ENCODE data around the gene PLAAT2. TPM values are rescaled to one million over a fixed set of nuclear protein-coding genes. Genes with fewer than 3 reads are reported as not detected.

The PLAAT2 gene
- total RNA-seq, 1 donor from 2014 or later, result not detected

DNA sequence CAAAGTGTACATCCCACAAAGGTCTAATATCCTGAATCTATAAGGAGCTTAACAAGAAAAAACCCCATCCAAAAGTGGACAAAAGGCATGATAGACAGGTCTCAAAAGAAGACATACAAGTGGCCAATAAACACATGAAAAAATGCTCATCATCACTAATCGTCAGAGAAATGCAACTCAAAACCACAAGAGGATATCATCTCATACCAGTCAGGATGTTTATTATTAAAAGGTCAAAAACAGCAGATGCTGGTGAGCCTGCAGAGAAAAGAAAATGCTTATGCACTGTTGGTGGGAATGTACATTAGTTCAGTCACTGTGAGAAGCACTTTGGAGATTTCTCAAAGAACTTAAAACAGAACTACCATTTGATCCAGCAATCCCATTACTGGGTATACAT lies 44.6 kb downstream of the PLAAT2 start:
- DNase-seq (ENCODE audit: low read depth), result no peak

DNA sequence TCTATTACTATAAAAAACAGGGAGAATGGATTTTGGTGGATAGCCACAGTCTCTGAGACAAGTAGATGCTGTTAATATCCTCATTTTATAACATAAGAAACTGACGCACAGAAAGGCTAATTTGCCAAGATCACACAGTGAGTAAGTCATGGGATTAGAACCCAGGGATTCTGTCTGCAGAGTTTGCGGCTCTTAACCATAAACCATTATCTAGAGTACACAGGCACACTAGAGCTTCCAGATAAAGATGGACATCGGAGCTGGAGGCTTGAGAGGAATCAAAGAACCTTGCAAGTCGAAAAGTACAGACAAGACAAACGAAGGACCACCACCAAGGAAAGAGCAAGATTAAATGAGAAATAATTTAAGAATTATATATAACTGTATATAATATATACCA lies 46.0 kb downstream of the PLAAT2 start:
- DNase-seq (ENCODE audit: low read depth), result no peak

DNA sequence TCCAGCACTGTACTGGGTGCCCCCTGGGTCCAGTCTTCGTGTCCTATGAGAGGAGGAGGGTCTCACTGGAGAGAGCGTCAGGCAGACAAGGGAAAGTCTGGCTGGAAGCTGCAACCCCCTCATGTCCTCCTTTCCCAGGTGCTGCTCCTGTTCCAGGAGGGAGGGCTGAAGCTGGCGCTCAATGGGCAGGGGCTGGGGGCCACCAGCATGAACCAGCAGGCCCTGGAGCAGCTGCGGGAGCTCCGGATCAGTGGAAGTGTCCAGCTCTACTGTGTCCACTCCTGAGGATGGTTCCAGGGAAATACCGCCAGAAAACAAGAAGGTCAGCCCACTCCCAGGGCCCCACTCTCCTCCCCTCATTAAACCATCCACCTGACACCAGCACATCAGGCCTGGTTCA lies 47.1 kb downstream of the PLAAT2 start:
- DNase-seq (ENCODE audit: low read depth), result no peak

DNA sequence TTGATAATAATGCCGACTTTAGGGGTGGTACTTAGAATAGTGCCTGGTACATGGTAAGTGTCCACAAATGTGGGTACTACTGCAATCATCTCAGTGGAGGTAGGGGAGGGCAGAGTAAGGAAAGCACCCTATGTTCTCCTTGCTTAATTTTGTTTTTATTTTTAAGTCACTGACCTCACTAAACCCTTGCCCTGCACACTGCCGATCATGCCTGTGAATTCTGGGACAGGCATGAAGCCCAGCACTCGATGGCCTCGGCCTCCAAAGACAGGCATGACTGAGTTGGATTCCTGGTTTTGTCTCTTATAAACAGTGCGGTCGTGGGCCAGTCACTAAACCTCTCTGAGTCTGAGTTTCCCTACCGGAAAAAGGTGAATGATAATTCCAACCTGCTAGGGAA lies 50.4 kb downstream of the PLAAT2 start:
- no peak for DNase-seq (ENCODE audit: low read depth)

DNA sequence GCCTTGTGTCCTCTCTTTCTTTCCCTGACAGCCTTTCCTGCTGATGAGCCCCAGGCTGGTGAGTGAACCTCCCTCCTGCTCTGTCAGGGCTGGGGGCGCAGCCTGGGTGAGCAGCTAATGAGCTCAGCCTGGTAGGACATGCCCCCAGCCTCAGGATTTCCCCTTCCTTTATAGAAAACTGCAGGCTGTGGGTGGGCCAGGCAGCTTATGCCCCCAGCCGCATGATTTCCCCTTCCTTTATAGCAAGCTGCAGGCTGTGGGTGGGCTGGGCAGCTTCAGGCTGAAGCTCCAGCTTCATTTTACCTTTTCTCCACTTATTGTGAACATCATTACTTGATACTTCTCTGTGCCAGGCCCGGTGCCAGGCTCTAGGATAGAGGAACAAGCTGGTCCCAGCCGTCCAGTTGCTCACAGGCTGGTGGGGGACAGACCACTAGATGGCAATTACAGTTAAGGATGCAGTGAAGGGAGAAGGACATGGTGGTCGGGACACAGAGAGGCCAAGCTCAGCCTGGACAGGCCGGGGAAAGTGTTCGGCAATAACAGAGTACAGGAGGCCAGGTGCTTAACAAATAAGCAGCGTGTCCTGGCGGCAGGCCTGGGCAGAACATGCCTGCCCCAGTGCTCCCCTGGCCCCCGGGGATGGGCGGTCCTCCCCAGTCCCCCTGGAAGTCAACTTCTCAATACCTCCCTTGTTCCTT lies 52.0 kb downstream of the PLAAT2 start:
- DNase-seq (ENCODE audit: low read depth), result no peak

DNA sequence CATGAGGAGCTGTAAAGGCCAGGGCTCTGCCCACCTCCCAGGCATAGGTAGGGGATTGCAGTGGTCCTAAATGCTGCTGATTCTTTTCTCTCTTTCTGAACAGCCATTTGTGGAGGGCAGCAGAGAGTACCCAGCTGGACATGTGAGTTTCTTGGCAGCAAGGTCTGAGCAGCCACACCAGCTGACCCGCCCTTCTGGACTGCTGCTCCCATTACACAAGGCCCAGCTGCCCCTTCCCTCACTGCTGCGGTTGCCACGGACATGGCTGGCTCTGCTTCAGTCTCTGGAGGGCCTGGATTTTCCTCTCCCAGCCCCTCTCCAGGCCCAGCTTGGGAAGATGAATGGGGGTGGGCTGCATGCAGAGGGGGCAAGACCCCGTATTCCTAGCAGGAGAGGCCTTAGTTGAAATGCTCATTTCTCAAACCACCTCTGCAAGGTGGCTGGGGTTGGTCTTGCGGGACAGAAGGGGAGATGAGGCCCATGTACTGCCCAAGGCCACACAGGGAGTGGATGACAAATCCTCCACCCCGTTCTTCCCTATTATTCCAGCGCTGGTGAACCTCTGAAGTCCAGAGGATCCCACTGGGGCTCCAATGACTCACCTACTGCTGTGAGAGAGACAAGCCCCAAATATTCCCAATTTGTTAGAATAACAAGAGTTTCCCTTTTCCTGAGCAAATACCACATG lies 52.7 kb downstream of the PLAAT2 start:
- DNase-seq (ENCODE audit: low read depth), result peak; percentile 61

DNA sequence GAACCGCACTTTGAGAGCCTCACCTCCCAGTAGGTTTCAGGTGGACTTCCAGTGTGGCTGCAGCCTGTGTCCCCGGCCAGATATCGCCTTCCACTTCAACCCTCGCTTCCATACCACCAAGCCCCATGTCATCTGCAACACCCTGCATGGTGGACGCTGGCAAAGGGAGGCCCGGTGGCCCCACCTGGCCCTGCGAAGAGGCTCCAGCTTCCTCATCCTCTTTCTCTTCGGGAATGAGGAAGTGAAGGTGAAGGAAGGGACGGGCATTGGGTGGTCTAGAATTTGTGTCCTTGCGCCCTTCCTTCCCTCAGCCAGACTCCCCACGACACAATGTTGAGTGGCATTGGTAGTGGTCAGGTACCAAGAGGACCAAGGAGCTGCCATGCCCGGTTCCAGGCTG lies 54.4 kb downstream of the PLAAT2 start:
- DNase-seq (ENCODE audit: low read depth), result no peak

DNA sequence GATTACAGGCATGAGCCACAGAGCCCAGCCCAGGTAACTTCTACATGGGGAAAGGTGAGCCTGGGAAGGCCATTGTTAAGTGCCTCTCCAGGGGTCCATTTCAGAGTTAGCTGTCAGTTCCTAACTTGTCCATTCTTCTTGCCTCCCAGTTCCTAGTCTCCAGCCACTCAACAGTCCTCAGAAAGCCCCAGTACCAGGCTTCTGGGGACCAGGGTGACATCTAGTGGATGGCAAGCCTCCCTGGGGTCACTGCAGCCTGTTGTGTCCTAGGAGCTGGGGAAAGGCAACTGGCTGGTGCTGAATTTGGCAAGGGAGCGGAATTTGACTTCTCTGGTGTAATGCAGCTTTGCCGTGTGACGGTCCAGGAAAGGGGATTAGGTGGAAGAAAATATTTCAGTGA lies 55.2 kb downstream of the PLAAT2 start:
- DNase-seq (ENCODE audit: low read depth), result peak; percentile 33

DNA sequence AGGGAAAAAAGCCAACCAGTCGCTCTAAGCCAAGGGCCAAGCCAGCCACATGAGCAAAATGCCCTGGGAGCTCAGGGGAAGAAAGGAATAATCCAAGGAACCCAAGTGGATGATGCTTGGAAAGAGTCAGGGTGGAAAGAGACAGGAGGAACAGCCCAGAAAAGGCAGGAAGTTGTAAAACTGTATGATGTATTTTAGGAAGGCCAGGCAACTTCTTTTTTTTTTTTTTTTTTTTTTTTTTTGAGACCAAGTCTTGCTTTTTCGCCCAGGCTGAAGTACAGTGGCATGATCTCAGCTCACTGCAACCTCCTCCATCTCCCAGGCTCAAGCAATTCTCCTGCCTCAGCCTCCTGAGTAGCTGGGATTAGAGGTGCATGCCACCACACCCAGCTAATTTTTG lies 55.7 kb downstream of the PLAAT2 start:
- DNase-seq (ENCODE audit: low read depth), result no peak

DNA sequence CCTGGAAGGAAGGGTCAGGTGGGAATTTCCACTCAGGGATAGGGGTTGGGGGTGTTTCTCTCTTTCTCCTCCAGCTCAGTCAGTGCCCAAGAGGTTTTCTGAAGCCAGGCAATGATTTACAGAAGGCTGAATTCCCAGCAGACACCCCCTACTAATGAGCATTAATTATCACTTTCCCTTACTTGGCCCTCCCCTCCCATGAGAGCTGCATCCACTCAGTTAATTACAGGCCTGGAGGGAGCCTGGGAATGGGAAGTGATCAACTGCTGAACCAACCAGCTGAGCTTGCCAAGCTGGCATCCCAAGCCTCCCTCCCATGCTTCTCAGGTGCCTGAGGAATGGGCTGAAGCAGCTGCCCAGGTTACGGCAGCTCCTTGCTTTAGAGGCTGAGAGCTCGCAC lies 56.3 kb downstream of the PLAAT2 start:
- DNase-seq (ENCODE audit: low read depth), result peak; percentile 38

DNA sequence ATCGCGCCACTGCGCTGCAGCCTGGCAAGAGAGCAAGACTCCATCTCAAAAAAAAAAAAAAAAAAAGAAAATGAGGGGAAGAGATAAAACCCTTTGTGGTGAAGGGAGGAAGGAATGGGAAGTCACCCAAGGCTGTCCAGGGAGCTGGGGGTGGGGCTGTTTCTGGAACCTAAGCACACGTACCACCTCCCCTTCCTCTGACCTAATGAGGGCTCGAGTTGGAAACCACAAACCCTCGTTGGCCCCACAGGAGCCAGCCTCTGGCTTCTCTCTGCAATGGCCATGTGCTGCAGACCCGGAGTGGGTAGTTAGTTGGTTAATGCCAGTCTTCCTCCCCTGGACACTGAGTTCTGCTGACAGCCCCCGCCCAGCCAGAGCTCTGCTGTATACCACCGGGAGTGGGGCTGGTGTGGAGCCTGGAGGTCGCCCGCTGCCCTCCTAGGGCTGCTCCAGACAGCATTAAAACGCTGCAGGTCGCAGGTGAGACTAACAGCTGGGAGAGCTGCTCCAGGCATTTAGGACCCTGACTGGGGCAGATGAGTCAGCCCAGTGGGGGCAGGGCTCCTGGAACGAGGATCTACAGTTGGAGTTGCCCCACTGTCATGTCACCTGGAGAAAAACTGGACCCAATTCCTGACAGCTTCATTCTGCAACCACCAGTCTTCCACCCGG lies 57.2 kb downstream of the PLAAT2 start, which contains the start of gene LGALS12:
LGALS12 (plus strand) TSS at position 228 of the 672 bp plus-strand sequence; CDS start at position 603, 375 bp downstream.
- peak; percentile 27 for DNase-seq (ENCODE audit: low read depth)

DNA sequence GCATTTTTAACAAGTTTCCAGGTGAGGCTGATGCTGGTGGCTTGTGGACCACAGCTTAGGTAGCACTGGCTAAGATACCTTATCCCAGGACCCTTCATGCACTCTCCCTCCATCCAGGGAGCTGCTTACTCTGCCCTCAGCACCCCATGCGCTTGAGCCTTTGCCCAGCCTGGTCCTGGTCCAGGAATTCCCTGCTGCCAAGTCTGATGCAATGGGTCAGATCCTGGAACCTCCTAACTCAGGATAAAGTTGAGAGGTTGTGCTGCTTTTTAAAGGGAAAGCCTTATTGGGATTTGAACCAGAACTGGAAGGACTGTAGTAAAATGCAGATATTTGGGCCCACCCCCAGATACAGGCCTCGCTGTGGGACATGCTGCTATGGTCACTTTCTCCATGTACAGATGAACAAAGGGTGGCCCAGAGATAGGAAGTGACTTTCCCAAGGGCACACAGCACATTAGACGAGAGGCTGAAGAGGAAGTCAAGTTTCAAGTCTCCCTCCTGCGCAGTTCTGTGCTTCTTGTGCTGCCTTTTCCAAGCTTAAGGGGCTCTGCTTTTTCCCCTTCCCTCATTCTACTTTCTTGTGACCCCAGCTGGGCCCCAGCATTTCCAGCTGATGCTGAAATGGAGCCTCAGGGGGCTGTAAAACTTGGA lies 58.1 kb downstream of the PLAAT2 start:
- peak; percentile 30 for DNase-seq (ENCODE audit: low read depth)

DNA sequence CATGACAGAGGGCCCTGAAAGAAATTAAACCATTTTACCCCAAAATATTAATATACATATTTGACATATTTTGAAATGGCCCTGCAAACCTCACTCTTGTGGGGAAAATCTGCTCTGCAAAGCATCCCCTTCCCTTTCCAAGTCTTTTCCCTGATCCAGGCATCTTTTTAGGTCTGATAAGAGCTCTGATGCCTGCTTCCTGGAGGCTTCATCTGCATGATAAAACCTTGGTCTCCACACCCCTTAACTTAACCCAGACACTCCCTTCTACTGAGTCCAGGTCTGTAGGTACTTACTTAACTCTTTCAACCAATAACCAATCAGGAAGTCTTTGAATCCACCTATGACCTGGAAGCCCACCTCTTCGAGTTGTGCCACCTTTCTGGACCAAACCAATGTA lies 59.1 kb downstream of the PLAAT2 start:
- no peak for DNase-seq (ENCODE audit: low read depth)

DNA sequence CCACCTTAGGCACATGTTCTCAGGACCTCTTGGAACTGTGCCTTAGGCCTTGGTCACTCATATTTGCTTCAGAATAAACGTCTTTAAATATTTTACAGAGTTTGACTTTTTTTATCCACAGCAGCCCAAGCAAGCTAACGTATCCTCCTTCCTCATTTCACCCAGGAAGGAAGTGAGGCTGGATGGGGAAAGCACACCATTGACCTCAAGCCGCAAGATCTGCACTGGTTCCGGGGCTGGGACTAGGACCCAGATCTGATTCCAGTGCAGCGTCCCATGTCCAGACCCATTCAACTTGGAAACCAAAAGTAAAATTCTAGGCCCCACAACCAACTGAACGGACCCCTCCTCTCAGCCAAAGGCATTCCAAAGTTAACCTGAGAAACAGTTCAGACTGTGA lies 59.7 kb downstream of the PLAAT2 start:
- no peak for DNase-seq (ENCODE audit: low read depth)

Other genes starting within 250 kb of the PLAAT2 start
- gene SLC22A9, start 193.6 kb downstream of the PLAAT2 start, total RNA-seq, result not detected in 2 replicates
- gene PLAAT5, start 72.2 kb downstream of the PLAAT2 start, total RNA-seq, result 0.40 TPM in 1 of 2 replicates, not detected in the other
- gene LGALS12, start 57.3 kb downstream of the PLAAT2 start, total RNA-seq, result not detected in 2 replicates
- 36.4 and 83.2 TPM in 2 replicates for gene PLAAT4, start 26.6 kb downstream of the PLAAT2 start, total RNA-seq
- 50.6 and 63.9 TPM in 2 replicates for gene PLAAT3, start 51.1 kb upstream of the PLAAT2 start, total RNA-seq
- gene ATL3, start 108.0 kb upstream of the PLAAT2 start, total RNA-seq, result 101 and 112 TPM in 2 replicates
- gene RTN3, start 118.1 kb upstream of the PLAAT2 start, total RNA-seq, result 49.5 and 126 TPM in 2 replicates
- gene ZFTA, start 205.4 kb upstream of the PLAAT2 start, total RNA-seq, result 8.9 and 18.4 TPM in 2 replicates

Data from renal cortical epithelial cell (primary cell).